GM20431 (cell line): ENCODE results near the gene PAEP.
"Not testable (repeated sequence)": the region's sequence is repeated elsewhere in the genome, so short reads cannot be mapped to it uniquely, and the experiment has no call there.

Source experiments
- in situ Hi-C: fragments of 300-500 bp; cut with MseI, MboI; formaldehyde crosslinking; loops from one replicate; pipeline ENCODE4 v1.15.0; 2020; ENCODE audit warnings: low sequenced_read_pairs; ENCODE audit not compliant: unreplicated experiment

The PAEP gene

GRCh38 chr9:135549478-135550343, 11.8 kb upstream of the PAEP start:
- in situ Hi-C loops = not testable (repeated sequence)

GRCh38 chr9:135550344-135550918, 11.1 kb upstream of the PAEP start:
- in situ Hi-C loops = no loop called here

- in situ Hi-C loops = no loop called here
Observed at GRCh38 chr9:135551031-135551430, 10.5 kb upstream of the PAEP start.

GRCh38 chr9:135551456-135551855, 10.1 kb upstream of the PAEP start:
- in situ Hi-C loops = no loop called here

GRCh38 chr9:135552021-135552697, 9.4 kb upstream of the PAEP start:
- in situ Hi-C loops = no loop called here

GRCh38 chr9:135552698-135553171, 8.8 kb upstream of the PAEP start:
- in situ Hi-C loops = no loop called here

GRCh38 chr9:135554718-135555117, 6.8 kb upstream of the PAEP start:
- in situ Hi-C loops = no loop called here

GRCh38 chr9:135555203-135555602, 6.4 kb upstream of the PAEP start:
- in situ Hi-C loops = no loop called here

- in situ Hi-C loops = no loop called here
Observed at GRCh38 chr9:135555910-135556309, 5.6 kb upstream of the PAEP start.

GRCh38 chr9:135559606-135560005, 1.9 kb upstream of the PAEP start:
- in situ Hi-C loops = no loop called here

- in situ Hi-C loops = no loop called here
Observed at GRCh38 chr9:135562235-135562745, 734 bp downstream of the PAEP start.

- in situ Hi-C loops = no loop called here
Observed at GRCh38 chr9:135563039-135563476, 1.5 kb downstream of the PAEP start.

GRCh38 chr9:135563858-135564257, 2.3 kb downstream of the PAEP start:
- in situ Hi-C loops = no loop called here

- in situ Hi-C loops = no loop called here
Observed at GRCh38 chr9:135565141-135565628, 3.6 kb downstream of the PAEP start.

GRCh38 chr9:135565636-135566035, 4.1 kb downstream of the PAEP start:
- in situ Hi-C loops = no loop called here

GRCh38 chr9:135566552-135566951, 5.0 kb downstream of the PAEP start:
- in situ Hi-C loops = no loop called here

GRCh38 chr9:135567311-135567710, 5.8 kb downstream of the PAEP start:
- in situ Hi-C loops = no loop called here

- in situ Hi-C loops = no loop called here
Observed at GRCh38 chr9:135568026-135568425, 6.5 kb downstream of the PAEP start.

- in situ Hi-C loops = no loop called here
Observed at GRCh38 chr9:135570456-135570855, 8.9 kb downstream of the PAEP start.

GRCh38 chr9:135572233-135572632, 10.7 kb downstream of the PAEP start:
- in situ Hi-C loops = no loop called here

GRCh38 chr9:135573124-135573523, 11.6 kb downstream of the PAEP start:
- in situ Hi-C loops = no loop called here
